ENCODE results near the gene PHF2. TPM values are rescaled to one million over a fixed set of nuclear protein-coding genes. Genes with fewer than 3 reads are reported as not detected.

The PHF2 gene
- total and polyA plus RNA-seq, 2 of the 4 experiments (the other 2 are of a cell fraction) = 5.9 to 9.5 TPM

GRCh38 chr9:93620041-93620506 lies 43.7 kb downstream of the PHF2 start:
- Histone ChIP-seq H3K18ac (ENCODE audit: low read depth, low read length) (no peak overlapping the region), H3K56ac (ENCODE audit: extremely low read depth, insufficient read depth, low read length) (no peak overlapping the region), H2AK5ac (ENCODE audit: low read depth, low read length) (no peak overlapping the region), H3K9me1 (ENCODE audit: insufficient read depth, low read length) (peaks cover 11% of the 10 kb centered on the region), H3K27me3 (ENCODE audit: control insufficient read depth, insufficient read depth, low read length) (no peaks in the 10 kb centered on the region), H3K14ac (replicated peaks; ENCODE audit: low read depth, low read length) (no peak overlapping the region), H2BK120ac (ENCODE audit: low read depth, low read length) (no peak overlapping the region), H3K9ac (ENCODE audit: low read depth, low read length) (no peak overlapping the region), H3K36me3 (ENCODE audit: control insufficient read depth, insufficient read depth, low read length) (no peaks in the 10 kb centered on the region), H2AK9ac (replicated peaks; ENCODE audit: low read depth, low read length, poor library complexity) (no peak overlapping the region), H3K4me2 (ENCODE audit: low read depth, low read length) (no peak overlapping the region), H2BK5ac (ENCODE audit: low read depth, low read length, poor library complexity, severe bottlenecking) (no peak overlapping the region), H3K4me1 (ENCODE audit: control insufficient read depth, insufficient read depth, low read length) (no peaks in the 10 kb centered on the region), H3K23ac (ENCODE audit: low read depth, low read length) (no peak overlapping the region), H3K9me3 (ENCODE audit: control insufficient read depth, insufficient read depth, low read length) (no peaks in the 10 kb centered on the region), H2BK20ac (ENCODE audit: low read depth, low read length) (no peak overlapping the region), H3K4me3 (ENCODE audit: insufficient read depth, low read depth, low read length) (no peak overlapping the region), H3K4ac (ENCODE audit: low read depth, low read length) (no peak overlapping the region), H2AFZ (replicated peaks; ENCODE audit: low read length, poor library complexity) (no peak overlapping the region), H2BK15ac (ENCODE audit: low read depth, low read length) (no peak overlapping the region), H4K91ac (ENCODE audit: insufficient read depth, low read depth, low read length) (no peak overlapping the region), H3K27ac (ENCODE audit: insufficient read depth, low read length) (no peak overlapping the region), H3K79me1 (ENCODE audit: low read depth in 1 of 2, low read length in 2 of 2) (peaks cover 45 to 71% of the 10 kb centered on the region in 2 experiments), H4K5ac (ENCODE audit: low read depth, low read length) (no peak overlapping the region), H4K20me1 (ENCODE audit: insufficient read depth, low read length) (peaks cover 77% of the 10 kb centered on the region), H4K8ac (ENCODE audit: low read depth in 2 of 2, low read length in 2 of 2) (no peak overlapping the region)
- in situ Hi-C loops (cut with MboI; ENCODE audit: low sequenced_read_pairs) (no loop called here), dilution Hi-C loops (cut with HindIII; ENCODE audit: low sequenced_read_pairs, unreplicated experiment) (no loop called here), intact Hi-C loops (cut with micrococcal nuclease) (no loop called here)
- WGBS, 2 experiments (ENCODE audit: extremely low coverage in 2 of 2, insufficient read length in 1 of 2) = 89% methylated on average over 5 of the region's 8 CpGs; no CpG with 5 or more reads in 1 of the 2 experiments
- no TSS peak for BruUV-seq (replicated peaks)
- TF ChIP-seq ELK1 (IDR thresholded peaks at IDR 0.05; ENCODE audit: borderline replicate concordance, low read depth, low read length) (no peak), SMC3 (IDR thresholded peaks at IDR 0.05; ENCODE audit: low read depth, low read length) (no peak), MXI1 (IDR thresholded peaks at IDR 0.05; ENCODE audit: borderline replicate concordance, low read depth, low read length) (no peak), USF2 (IDR thresholded peaks at IDR 0.05; ENCODE audit: low read depth, low read length) (no peak), MAFK (IDR thresholded peaks at IDR 0.05; ENCODE audit: low read depth, low read length) (no peak), BHLHE40 (IDR thresholded peaks at IDR 0.05; ENCODE audit: low read depth, low read length) (no peak), MAZ (IDR thresholded peaks at IDR 0.05; ENCODE audit: borderline replicate concordance, low read depth, low read length) (no peak)
- ATAC-seq (ENCODE audit: low read depth) (peak; percentile 18; the same call in 1 of the 2 replicates), DNase-seq (no peak)
- CTCF ChIA-PET = interaction anchor here (0.6 to 0.8 kb wide), 2 partner anchors 18 to 20 kb away, joined by 3 read pairs; no protein-coding TSS in a partner anchor
- POLR2A ChIA-PET (ENCODE audit: unreplicated experiment) = no interaction called here
